CD4-positive, alpha-beta T cell treated with Interleukin-6 for 4 hours (primary cell): ENCODE results near the gene CAMK1.

Source experiments
- DNase-seq: peaks from one replicate; pipeline ENCODE4 v3.0.0-alpha.2; 2020; ENCODE audit warnings: mixed read lengths

CAMK1 gene

DNA sequence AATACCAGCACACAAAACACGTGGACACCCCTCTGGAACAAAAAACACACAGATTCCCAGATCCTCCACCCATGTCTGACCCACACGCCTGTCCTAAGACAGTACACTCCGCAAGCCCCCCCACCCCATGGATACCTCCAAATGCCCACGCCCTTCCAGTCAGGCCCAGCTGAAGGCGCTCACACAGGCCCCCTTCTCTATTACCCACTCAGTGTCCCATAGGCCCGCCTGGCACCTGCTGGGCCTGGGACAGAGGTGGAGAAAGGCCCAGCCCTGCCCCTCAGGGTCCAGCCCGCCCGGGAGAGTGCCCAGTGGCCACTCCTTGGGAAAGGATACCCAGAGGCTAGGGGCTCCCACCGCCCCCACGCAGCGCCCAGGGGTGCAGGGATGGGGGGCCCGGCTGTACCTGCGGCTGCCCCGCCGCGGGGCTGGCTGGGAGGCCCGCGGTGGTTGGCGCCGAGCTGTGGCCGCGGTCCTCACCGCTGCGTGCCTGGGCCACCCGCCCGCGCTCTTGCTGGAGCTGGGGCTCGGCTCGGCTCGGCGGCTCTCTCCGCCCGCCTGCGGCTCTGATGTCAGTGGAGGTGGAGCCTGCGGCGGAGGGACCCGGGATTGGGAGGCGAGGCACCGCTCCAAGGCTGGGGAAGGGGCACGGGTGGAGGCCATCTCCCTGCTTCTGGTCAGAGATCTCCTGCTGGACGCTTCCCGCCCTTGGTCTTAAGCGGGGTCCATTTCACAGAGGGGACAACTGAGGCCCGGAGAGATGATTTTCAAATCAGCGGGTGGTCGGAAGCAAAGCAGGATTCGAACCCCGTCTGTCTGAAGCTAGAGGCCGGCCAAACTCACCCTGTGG lies at the start of gene CAMK1:
CAMK1 (minus strand) TSS at position 522 of the 850 bp plus-strand sequence. CDS start 2,198 bp downstream, outside the sequence.
- peak; percentile 69 for DNase-seq

GRCh38 chr3:9818666-9819335 lies 49.1 kb upstream of the CAMK1 start:
- no peak for DNase-seq

DNA sequence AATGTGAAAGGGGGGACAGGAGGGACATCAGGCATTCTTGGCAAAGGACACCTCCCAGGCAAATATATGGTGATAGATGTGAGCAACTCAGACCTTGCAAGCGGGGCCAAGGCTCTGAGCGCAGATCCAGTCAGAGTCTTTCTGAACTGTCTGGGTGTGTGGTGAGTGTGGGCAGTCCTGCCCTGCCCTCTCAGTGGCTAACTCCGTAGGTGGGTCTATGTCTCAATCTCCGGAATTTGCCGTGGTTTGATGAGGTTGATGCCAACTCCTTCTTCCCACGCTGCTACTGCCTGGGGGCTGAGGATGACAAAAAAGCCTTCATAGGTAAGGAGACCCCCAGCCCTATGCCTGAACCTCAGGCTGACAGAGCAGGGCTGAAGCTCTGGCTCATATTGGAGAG lies 47.7 kb upstream of the CAMK1 start:
- DNase-seq, result no peak

DNA sequence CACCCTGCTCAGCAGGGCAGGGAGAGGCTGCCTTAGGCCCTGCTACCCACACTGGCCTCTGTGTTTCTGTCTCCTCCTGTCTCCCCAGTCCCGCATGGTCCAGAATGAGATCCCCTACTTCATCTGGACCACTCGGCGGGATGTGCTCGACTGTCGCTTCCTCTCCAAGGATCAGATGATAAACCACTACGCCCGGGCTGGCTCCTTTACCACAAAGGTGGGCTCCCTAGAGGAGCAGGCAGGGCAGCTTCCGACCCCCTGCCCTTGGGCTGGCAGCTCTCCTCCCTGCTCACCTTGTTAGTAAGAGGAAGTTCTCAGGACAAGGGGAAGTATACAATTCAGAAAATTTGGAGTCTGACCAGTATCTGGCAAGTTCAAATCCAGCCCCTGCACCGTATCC lies 46.2 kb upstream of the CAMK1 start:
- DNase-seq, result no peak

DNA sequence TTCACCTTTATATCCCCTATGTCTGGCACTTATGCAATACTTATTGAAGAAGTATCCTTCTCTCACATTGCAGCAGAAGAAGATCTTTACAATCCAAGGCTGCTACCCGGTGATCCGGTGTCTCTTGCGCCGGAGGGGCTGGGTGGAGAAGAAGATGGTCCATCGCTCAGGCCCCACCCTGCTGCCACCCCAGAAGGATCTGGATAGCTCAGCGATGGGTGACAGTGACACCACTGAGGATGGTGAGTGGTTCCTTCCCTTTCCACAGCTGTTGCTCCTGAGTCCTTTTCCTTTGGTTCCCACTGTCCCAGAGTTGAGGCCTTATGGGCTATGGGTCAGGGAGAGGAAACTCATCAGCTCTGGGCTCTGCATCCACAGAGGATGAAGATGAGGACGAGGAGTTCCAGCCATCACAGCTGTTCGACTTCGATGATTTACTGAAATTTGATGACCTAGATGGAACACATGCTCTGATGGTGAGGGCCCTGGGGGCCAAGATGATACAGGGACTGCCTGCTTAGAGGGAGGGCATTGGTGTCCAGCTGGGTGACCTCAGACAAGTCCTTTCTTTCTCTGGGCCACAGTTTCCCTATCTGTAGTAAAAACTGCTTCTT lies 43.2 kb upstream of the CAMK1 start:
- no peak for DNase-seq

- no peak for DNase-seq
Measured at GRCh38 chr3:9810846-9811245, 41.1 kb upstream of the CAMK1 start.

- no peak for DNase-seq
Measured at GRCh38 chr3:9810433-9810770, 40.7 kb upstream of the CAMK1 start.

DNA sequence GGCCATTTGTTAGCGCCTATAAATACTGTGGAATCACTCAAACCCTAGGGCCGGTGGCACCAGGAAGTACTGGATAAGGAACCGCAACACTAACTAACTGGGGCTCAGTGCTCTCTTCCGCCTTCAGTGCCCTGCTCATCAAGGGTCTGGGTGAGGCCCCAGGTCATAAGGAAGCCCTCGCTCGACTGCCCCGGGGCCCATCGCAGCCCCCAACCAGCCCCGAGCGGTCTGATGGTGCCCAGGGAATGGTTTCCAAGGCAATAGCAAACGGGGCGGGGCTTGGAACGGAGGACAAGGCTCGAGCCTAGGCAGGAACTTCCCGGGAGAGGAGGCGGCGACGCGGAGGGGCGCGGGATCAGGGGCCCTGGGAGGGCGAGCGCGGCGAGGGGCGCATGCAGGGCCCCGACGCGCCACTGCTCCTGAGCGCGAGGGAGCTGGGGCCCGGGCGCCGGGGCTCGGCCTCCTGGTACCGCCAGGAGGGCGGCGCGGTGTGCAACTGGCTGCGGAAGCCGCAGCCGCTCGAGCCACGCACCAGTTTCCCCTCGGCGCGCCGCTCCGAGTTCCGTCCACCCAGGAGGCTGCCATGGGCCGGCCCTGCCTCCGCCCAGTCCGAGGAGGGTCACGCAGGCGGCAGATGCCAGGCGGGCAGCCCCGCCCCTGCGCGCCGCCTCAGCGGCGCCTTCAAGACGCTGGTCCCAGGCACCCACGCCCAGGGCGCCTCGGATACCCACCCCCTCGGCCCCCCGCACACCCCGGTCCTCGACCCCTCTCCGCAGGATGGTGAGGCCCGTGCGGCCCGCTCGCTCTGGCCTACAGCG lies 40.1 kb upstream of the CAMK1 start, which contains the start of gene TTLL3:
TTLL3 (plus strand) TSS at position 648 of the 818 bp plus-strand sequence. CDS start 400 bp downstream, outside the sequence.
- DNase-seq, result peak; percentile 57

DNA sequence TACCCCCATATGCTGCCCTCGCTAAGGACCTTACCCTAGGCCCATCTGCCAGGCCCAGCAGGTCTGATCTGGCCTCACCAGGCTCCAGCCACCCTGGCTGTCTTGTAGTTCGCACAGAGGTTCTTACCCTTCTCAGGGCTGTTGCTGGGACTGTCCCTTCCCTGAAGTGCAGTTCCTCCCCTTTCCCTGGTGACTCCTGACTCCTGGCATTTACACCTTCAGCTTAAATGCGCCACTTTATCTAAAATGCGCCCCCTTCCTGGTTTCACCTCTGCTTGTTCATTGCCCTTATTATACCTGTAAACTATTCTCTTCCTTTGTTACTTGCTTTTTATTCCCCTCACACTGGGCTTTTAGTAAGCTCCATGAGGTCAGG lies 39.5 kb upstream of the CAMK1 start:
- DNase-seq, result peak; percentile 16

- peak; percentile 64 for DNase-seq
Measured at GRCh38 chr3:9808345-9809037, 38.7 kb upstream of the CAMK1 start.

DNA sequence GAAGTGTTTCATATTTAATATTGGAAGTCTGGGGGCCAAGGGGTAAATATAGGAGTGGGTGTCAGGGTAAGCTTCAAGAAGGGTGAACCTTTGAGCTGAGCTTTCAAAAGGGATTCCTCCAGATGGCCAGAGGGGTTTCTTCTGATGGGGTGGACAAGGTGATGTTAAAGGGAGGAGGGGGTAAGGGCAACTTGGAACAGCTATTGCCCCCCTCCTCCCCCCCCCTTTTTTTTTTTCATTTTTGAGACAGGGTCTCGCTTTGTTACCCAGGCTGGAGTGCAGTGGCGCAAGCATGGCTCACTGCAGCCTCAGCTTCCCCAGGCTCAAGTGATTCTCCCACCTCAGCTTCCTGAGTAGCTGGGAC lies 38.2 kb upstream of the CAMK1 start:
- no peak for DNase-seq

DNA sequence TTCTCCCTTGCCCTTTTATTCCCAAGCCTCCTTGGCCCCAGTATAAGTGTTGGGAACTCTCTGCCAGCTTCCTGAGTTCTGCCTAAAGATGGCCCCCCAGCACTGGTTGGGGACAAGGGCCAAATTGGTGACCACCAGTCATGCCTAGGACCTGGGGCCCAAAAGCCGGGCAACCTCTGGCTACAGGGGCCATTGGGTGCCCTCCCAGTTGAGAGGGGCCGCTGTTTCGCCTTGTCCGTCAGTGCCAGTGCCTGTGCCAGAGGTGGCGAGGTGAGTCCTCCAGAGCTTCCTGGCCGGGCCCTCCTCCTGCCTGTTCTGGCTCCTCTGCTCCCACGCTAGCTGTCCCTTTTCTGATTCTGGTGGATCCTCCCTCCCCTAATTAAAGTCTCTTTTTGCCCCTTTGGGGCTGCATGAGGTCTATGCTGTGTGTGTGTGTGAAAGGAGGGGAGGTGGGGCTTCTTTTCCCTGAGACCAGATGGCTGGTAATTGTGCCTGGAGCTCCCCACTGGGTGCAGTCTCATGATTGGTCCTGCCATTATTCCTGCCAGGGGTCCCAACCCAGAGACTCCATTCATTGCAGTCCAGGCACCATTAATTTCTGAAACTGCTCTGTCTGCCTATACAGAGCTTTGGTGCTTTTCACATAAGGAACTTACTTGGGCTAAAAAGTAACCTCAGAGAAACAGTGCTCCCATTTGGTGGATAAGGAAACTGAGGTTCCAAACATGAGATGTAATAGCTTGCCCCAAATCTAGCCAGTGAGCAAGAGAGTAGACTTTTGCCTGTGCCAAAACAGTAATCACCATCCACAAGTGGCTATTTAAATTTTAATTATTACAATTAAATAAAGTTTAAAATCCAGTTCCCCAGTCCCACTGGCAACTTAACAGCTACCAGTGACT lies 37.2 kb upstream of the CAMK1 start:
- no peak for DNase-seq

- no peak for DNase-seq
Measured at GRCh38 chr3:9806137-9806536, 36.4 kb upstream of the CAMK1 start.

- DNase-seq, result no peak
Measured at GRCh38 chr3:9804996-9805395, 35.2 kb upstream of the CAMK1 start.

- no peak for DNase-seq
Measured at GRCh38 chr3:9803494-9803893, 33.7 kb upstream of the CAMK1 start.

DNA sequence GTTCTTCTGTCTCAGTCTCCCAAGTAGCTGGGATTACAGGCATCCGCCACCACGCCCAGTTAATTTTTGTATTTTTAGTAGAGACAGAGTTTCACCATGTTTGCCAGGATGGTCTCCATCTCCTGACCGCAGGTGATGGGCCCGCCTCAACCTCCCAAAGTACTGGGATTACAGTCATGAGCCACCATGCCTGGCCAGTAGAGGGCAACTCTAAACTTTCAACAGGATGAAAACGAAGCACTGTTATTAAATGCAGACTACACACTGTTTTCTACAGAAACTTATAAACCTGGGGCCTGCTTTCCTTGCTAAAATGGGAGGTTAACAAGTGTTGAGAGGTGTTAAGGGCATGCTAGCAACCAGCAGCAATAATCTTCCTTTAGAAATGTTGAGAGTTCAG lies 30.8 kb upstream of the CAMK1 start:
- DNase-seq, result no peak

DNA sequence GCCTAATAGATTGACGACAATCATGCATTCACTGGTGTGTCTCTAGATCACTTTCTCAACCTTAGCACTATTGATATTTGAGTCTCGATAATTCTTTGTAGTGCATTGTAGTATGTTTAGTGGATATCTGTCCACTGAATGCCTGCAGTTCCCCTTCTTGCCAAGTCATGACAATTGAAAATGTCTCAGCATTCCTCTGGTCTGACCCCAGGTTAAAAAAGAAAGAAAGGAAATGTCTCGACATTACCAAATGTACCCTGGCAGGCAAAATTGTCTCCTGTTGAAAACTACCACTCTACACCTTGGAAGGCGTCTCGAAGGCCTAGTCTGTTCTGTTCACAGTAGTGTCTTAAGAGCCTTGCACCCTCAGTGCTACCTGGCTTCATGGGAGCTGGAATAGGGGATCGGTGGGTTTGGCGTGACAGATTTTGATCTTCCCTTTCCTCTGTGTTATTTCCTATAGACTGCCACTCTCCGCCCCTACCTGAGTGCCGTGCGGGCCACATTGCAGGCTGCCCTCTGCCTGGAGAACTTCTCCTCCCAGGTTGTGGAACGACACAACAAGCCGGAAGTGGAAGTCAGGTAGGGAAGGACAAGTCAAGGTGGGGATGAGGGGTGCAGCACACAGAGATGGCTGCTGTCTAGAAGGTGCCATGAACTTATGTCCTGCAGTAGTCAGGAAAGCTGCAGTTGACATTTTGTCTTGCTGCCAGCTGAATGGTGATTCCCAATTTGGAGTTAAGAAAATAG lies 27.6 kb upstream of the CAMK1 start:
- DNase-seq, result no peak

DNA sequence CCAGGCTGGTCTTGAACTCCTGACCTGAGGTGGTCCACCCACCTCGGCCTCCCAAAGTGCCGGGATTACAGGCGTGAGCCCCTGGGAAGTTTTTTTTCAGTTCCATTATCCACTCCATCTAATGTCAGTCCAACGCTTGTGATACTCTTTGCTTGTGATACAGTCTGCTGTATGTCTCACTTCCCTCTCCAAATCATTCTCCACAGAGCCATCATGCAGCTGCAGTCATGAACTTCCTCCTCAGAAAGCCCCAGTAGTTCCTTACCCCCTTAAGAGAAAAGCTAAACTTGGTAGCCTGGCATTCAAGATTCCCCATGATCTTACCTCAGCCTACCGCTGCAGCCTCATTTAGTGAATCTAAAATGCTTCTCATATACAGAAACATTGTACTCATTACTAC lies 25.5 kb upstream of the CAMK1 start:
- DNase-seq, result no peak

GRCh38 chr3:9794400-9794799 lies 24.7 kb upstream of the CAMK1 start:
- no peak for DNase-seq

- DNase-seq, result no peak
Measured at GRCh38 chr3:9793161-9793781, 23.5 kb upstream of the CAMK1 start.
